Measurements from ENCODE around the gene PCYT1A. TPM values are rescaled to one million over a fixed set of nuclear protein-coding genes. Genes with fewer than 3 reads are reported as not detected.
"Not testable (repeated sequence)": the region's sequence is repeated elsewhere in the genome, so short reads cannot be mapped to it uniquely, and the experiment has no call there.

Gene PCYT1A
- total RNA-seq, 1 donor from 2014 or later: 66.2 TPM

GRCh38 chr3:196210673-196211556 lies 76.6 kb downstream of the PCYT1A start, which contains the start of gene ZDHHC19:
Gene ZDHHC19, minus strand, starts transcription at chr3:196211400. Its CDS starts 85 bp downstream, at chr3:196211315.
- Mint-ChIP-seq H3K4me3 (ENCODE audit: unreplicated experiment) (no peak within 1 kb of the TSS), H3K9me3 (ENCODE audit: unreplicated experiment) (no peaks in the 10 kb centered on the region), H3K27ac (ENCODE audit: unreplicated experiment) (no peak within 1 kb of the TSS), H3K27me3 (ENCODE audit: unreplicated experiment) (peaks cover 9% of the 10 kb centered on the region), H3K36me3 (ENCODE audit: unreplicated experiment) (no peaks in the 10 kb centered on the region), H3K4me1 (ENCODE audit: unreplicated experiment) (peaks cover 6% of the 10 kb centered on the region)
- no peak for TF ChIP-seq CTCF (IDR thresholded peaks at IDR 0.05)
- DNase-seq (ENCODE audit: extremely low spot score, unreplicated experiment): no peak

- H3K36me3 Mint-ChIP-seq (ENCODE audit: unreplicated experiment); H3K27me3 Mint-ChIP-seq (ENCODE audit: unreplicated experiment); H3K4me1 Mint-ChIP-seq (ENCODE audit: unreplicated experiment); DNase-seq (ENCODE audit: extremely low spot score, unreplicated experiment); H3K27ac Mint-ChIP-seq (ENCODE audit: unreplicated experiment); H3K4me3 Mint-ChIP-seq (ENCODE audit: unreplicated experiment); H3K9me3 Mint-ChIP-seq (ENCODE audit: unreplicated experiment): not testable (repeated sequence)
Observed at GRCh38 chr3:196209944-196210672, 77.4 kb downstream of the PCYT1A start.

GRCh38 chr3:196208942-196209695 lies 78.4 kb downstream of the PCYT1A start:
- no peak for TF ChIP-seq CTCF (IDR thresholded peaks at IDR 0.05)
- Mint-ChIP-seq H3K27me3 (ENCODE audit: unreplicated experiment) (peaks cover 9% of the 10 kb centered on the region), H3K9me3 (ENCODE audit: unreplicated experiment) (peaks cover 3% of the 10 kb centered on the region), H3K4me1 (ENCODE audit: unreplicated experiment) (peaks cover 11% of the 10 kb centered on the region), H3K27ac (ENCODE audit: unreplicated experiment) (no peak overlapping the region), H3K4me3 (ENCODE audit: unreplicated experiment) (no peak overlapping the region), H3K36me3 (ENCODE audit: unreplicated experiment) (no peaks in the 10 kb centered on the region)
- DNase-seq (ENCODE audit: extremely low spot score, unreplicated experiment): no peak

GRCh38 chr3:196207833-196208607 lies 79.5 kb downstream of the PCYT1A start:
- peak overlapping the region; percentile 72 for H3K4me3 Mint-ChIP-seq (ENCODE audit: unreplicated experiment)
- no peak overlapping the region for H3K27ac Mint-ChIP-seq (ENCODE audit: unreplicated experiment)
- DNase-seq (ENCODE audit: extremely low spot score, unreplicated experiment): no peak
- no peak for TF ChIP-seq CTCF (IDR thresholded peaks at IDR 0.05)
- peaks cover 9% of the 10 kb centered on the region for H3K27me3 Mint-ChIP-seq (ENCODE audit: unreplicated experiment)
- H3K9me3 Mint-ChIP-seq (ENCODE audit: unreplicated experiment): peaks cover 3% of the 10 kb centered on the region
- H3K4me1 Mint-ChIP-seq (ENCODE audit: unreplicated experiment): peaks cover 12% of the 10 kb centered on the region
- no peaks in the 10 kb centered on the region for H3K36me3 Mint-ChIP-seq (ENCODE audit: unreplicated experiment)

All from osteocyte (in vitro differentiated cells).